Fibroblast of the aortic adventitia (primary cell): Measurements from ENCODE around the gene RETREG1. TPM values are rescaled to one million over a fixed set of nuclear protein-coding genes. Genes with fewer than 3 reads are reported as not detected.

ENCODE experiments used
- DNase-seq: peaks from one replicate; pipeline ENCODE4 v3.0.0-alpha.2; 2010; ENCODE audit warnings: low read depth
- H3K4me3 ChIP-seq: 2 replicates; pipeline ENCODE4 v1.5.1; 2011; ENCODE audit warnings: low read depth, mild to moderate bottlenecking, control low read depth, low read length, moderate library complexity
- CTCF ChIP-seq: IDR thresholded peaks from 2 replicates; pipeline ENCODE4 v1.5.1; 2011; ENCODE audit warnings: mild to moderate bottlenecking, low read length, control low read depth, inconsistent platforms; ENCODE audit not compliant: insufficient read depth
- total RNA-seq: library from RNA; depleted of rRNA; stranded (reverse); fragments of >200 nt; gene quantifications from 2 replicates; pipeline ENCODE4 v1.2.3, GENCODE V29; 2012; ENCODE audit warnings: low replicate concordance

Gene RETREG1
- total RNA-seq, 1 donor, result 0.99 TPM

DNA sequence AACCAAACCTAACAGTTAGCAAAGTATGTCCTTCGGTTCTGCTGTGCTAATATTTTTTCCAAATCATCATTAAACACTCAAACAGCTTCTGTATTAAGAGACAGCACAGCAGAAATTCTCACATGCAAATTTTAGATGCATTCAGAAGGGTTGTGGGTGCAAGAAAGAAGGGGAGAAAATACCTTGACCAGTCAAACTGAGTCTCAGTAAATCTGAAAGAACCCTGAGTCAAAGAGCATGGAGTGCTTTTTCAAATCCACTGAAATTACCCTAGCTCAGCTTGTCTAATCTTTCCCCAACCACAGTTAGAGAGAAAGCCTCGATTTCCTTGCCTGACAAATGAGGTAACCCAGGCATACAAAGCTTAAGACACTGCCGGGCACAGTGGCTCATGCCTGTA lies 55.1 kb downstream of the RETREG1 start:
- no peak for TF ChIP-seq CTCF
- no peak overlapping the region for H3K4me3 ChIP-seq

GRCh38 chr5:16559702-16560101 lies 57.1 kb downstream of the RETREG1 start:
- no peak for TF ChIP-seq CTCF

More for the DNA sequence above, 55.1 kb downstream of the RETREG1 start:
- DNase-seq, result no peak

DNA sequence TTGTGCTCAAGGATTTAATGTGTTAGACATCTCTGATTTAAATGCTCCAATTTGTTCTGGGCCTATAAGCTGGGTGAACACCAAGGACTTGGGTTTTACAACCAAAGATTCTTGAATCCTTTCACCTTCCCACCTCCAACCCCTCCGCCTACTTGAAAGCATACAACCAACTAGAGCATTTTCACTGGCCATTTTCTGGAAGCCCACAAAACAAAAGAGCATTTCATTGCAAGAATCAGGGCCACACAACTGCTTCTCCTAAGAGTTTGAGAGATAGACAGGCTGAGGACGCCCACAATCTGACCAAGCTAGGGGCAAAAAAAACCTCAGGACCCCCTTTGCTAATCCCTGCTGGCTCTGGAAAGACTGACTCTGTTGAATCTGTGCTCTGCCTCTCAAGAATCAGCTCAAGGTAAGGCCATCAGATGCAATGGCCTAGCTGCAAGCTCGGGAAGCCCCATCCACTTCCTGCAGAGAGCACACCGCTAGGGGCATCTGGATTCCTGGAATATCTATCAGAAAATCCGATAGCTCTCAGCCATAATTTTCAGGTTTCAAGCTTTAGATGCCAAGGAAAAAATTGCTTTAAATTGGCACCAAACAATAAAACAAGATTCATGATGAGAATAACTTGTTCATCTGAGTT lies 57.7 kb downstream of the RETREG1 start:
- DNase-seq, result no peak
- no peak for TF ChIP-seq CTCF
- H3K4me3 ChIP-seq, result no peak overlapping the region

More at GRCh38 chr5:16559702-16560101, 57.1 kb downstream of the RETREG1 start:
- H3K4me3 ChIP-seq, result no peak overlapping the region
- no peak for DNase-seq

DNA sequence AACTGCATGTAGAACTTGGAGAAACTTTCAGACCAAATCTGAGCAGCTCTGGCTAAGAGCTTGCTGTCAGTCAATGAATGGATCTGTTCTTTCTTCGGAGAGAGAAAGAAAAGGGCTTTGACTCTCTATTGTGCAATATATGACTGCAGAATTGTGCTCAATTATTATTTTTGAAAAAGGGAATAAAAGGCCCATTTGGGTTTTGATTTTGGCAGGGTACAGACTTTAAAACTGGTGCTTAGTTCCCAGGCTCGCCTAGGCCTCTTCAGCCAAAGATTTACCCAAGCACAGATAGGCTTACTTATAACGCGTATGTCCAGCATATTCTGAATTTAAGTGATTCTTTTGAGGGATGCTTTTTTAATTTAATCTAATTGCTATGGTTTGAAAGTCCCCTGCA lies 59.3 kb downstream of the RETREG1 start:
- DNase-seq, result no peak
- TF ChIP-seq CTCF, result no peak
- no peak overlapping the region for H3K4me3 ChIP-seq

DNA sequence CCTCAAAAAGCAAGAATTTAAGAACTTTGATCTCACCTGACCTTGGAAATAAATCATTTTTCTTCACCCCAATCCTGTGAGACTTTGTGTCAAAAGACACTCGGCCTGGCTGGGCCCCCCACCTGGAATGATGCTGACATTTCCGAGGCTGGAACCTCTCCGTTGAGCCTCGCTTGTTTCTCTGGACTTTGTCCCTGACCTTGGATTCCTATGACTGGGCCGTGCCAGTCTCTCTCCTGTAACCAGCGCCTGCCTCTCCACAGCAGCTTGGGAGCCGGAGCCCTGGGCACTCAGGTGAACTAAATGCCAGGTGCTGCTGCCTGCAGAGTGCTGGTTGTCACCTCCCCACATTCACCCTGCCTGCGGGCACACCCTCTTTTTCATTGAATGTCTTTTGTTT lies 62.7 kb downstream of the RETREG1 start:
- no peak for DNase-seq
- no peak for TF ChIP-seq CTCF

DNA sequence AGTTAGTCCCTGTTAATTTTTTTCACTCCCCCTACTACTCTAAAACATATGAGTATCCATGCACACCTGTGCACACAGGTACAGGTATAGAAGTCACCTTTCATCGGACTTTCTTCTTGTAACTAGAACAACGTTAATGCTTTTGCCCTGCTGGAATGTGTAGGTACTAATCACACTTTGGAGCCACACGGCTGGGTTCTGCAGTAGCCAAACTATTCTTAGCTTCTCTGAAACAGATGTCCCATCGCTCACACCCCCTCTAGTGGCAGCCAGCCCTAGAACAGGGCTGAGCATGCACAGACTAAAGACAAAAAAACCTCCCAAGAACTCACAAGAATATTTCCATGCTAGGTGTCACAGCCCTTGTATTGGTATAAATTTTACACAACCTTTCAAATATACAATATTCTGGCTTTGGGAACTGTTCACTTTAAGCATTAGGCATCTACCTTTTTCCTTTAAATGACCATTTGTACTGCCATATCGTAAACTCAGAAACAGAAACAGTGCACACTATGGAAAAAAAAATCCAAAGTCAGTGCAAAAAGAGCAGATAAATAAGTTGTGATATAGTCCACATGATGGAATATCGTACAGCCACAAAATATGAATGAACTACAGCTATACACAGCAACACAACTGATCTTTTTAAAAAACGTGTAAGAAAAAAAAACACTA lies 64.0 kb downstream of the RETREG1 start:
- peak; percentile 94 for TF ChIP-seq CTCF
- peak; percentile 67 for DNase-seq
- H3K4me3 ChIP-seq, result no peak overlapping the region

More for the DNA sequence above, 62.7 kb downstream of the RETREG1 start:
- no peak overlapping the region for H3K4me3 ChIP-seq

GRCh38 chr5:16551628-16552027 lies 65.2 kb downstream of the RETREG1 start:
- H3K4me3 ChIP-seq, result no peak overlapping the region
- TF ChIP-seq CTCF, result no peak
- DNase-seq, result no peak
